Measurements from ENCODE around the gene ADRM1. TPM values are rescaled to one million over a fixed set of nuclear protein-coding genes. Genes with fewer than 3 reads are reported as not detected.

The ADRM1 gene
- total and polyA plus RNA-seq, 2 of the 4 experiments (the other 2 are of a cell fraction) = 103 to 149 TPM

GRCh38 chr20:62289131-62289530 is 13.7 kb upstream of the ADRM1 start:
- Histone ChIP-seq H4K8ac (ENCODE audit: low read depth in 2 of 2, low read length in 2 of 2) (no peak overlapping the region), H2BK15ac (ENCODE audit: low read depth, low read length) (no peak overlapping the region), H3K4me3 (ENCODE audit: insufficient read depth, low read depth, low read length) (no peak overlapping the region), H3K18ac (ENCODE audit: low read depth, low read length) (no peak overlapping the region), H3K4ac (ENCODE audit: low read depth, low read length) (no peak overlapping the region), H3K27me3 (ENCODE audit: control insufficient read depth, insufficient read depth, low read length) (no peaks in the 10 kb centered on the region), H3K27ac (ENCODE audit: insufficient read depth, low read length) (no peak overlapping the region), H3K4me1 (ENCODE audit: control insufficient read depth, insufficient read depth, low read length) (no peaks in the 10 kb centered on the region), H4K20me1 (ENCODE audit: insufficient read depth, low read length) (no peaks in the 10 kb centered on the region; the same call in none of the 2 replicates), H3K36me3 (ENCODE audit: control insufficient read depth, insufficient read depth, low read length) (peaks cover 50% of the 10 kb centered on the region), H2BK5ac (ENCODE audit: low read depth, low read length, poor library complexity, severe bottlenecking) (no peak overlapping the region), H4K91ac (ENCODE audit: insufficient read depth, low read depth, low read length) (no peak overlapping the region), H3K9me3 (ENCODE audit: control insufficient read depth, insufficient read depth, low read length) (no peaks in the 10 kb centered on the region), H2BK20ac (ENCODE audit: low read depth, low read length) (no peak overlapping the region), H3K4me2 (ENCODE audit: low read depth, low read length) (no peak overlapping the region), H2BK120ac (ENCODE audit: low read depth, low read length) (no peak overlapping the region), H2AFZ (replicated peaks; ENCODE audit: low read length, poor library complexity) (no peak overlapping the region), H3K79me1 (ENCODE audit: low read depth in 1 of 2, low read length in 2 of 2) (no peaks in the 10 kb centered on the region; a peak in 1 of 4 replicates), H3K14ac (replicated peaks; ENCODE audit: low read depth, low read length) (no peak overlapping the region), H3K9me1 (ENCODE audit: insufficient read depth, low read length) (no peaks in the 10 kb centered on the region; the same call in 1 of the 2 replicates), H2AK5ac (ENCODE audit: low read depth, low read length) (no peak overlapping the region), H3K9ac (ENCODE audit: low read depth, low read length) (no peak overlapping the region), H3K56ac (ENCODE audit: extremely low read depth, insufficient read depth, low read length) (no peak overlapping the region), H3K23ac (ENCODE audit: low read depth, low read length) (no peak overlapping the region), H4K5ac (ENCODE audit: low read depth, low read length) (no peak overlapping the region), H2AK9ac (replicated peaks; ENCODE audit: low read depth, low read length, poor library complexity) (no peak overlapping the region)
- TF ChIP-seq RFX5 (IDR thresholded peaks at IDR 0.05; ENCODE audit: low read depth, low read length) (no peak), MAZ (IDR thresholded peaks at IDR 0.05; ENCODE audit: borderline replicate concordance, low read depth, low read length) (no peak), SMC3 (IDR thresholded peaks at IDR 0.05; ENCODE audit: low read depth, low read length) (no peak), FOS (IDR thresholded peaks at IDR 0.05; ENCODE audit: low read depth, low read length) (no peak), RCOR1 (IDR thresholded peaks at IDR 0.05; ENCODE audit: insufficient replicate concordance, low read length) (no peak), BHLHE40 (IDR thresholded peaks at IDR 0.05; ENCODE audit: low read depth, low read length) (no peak), CHD1 (IDR thresholded peaks at IDR 0.05; ENCODE audit: low read depth, low read length) (no peak), CEBPB (IDR thresholded peaks at IDR 0.05; ENCODE audit: low read depth, low read length) (no peak)
- intact Hi-C loops (cut with micrococcal nuclease) (no loop called here), dilution Hi-C loops (cut with HindIII; ENCODE audit: low sequenced_read_pairs, unreplicated experiment) (loop anchor here (25.0 kb wide), 1 partner anchor 98 kb away; the partner anchor contains the start of gene RPS21), in situ Hi-C loops (cut with MboI; ENCODE audit: low sequenced_read_pairs) (loop anchor here (25.0 kb wide), 1 partner anchor 323 kb away; no protein-coding TSS in a partner anchor)
- 100% methylated on average over 4 of the region's 14 CpGs; no CpG with 5 or more reads in 1 of the 2 experiments for WGBS, 2 experiments (ENCODE audit: extremely low coverage in 2 of 2, insufficient read length in 1 of 2)
- no TSS peak for BruUV-seq (replicated peaks)
- DNase-seq (no peak), ATAC-seq (ENCODE audit: low read depth) (no peak)
- ChIA-PET CTCF (no interaction called here), POLR2A (ENCODE audit: unreplicated experiment) (no interaction called here)
